HepG2 (cell line): Measurements from ENCODE around the gene DCST2. TPM values are rescaled to one million over a fixed set of nuclear protein-coding genes. Genes with fewer than 3 reads are reported as not detected.
A peak's percentile ranks its signal among the peaks of the same experiment; 100 is the strongest.

Experiments used
- AGO2 ChIP-seq: fragments of 200-400 bp; formaldehyde crosslinking; optimal IDR thresholded peaks from 2 replicates; pipeline ENCODE3; 2017; ENCODE audit warnings: mild to moderate bottlenecking, low read depth, low read length, moderate library complexity
- ARHGAP35 ChIP-seq: sonication (generic); formaldehyde crosslinking; IDR thresholded peaks from 2 replicates; pipeline ENCODE4 v1.9.0; 2022; ENCODE audit warnings: mild to moderate bottlenecking, inconsistent platforms, moderate library complexity, missing genetic modification reagents, borderline replicate concordance
- GATAD2A ChIP-seq: IDR thresholded peaks from 2 replicates; pipeline ENCODE4 v1.6.1; 2016
- HNF4A ChIP-seq: sonication (generic); formaldehyde crosslinking; IDR thresholded peaks from 2 replicates; pipeline ENCODE4 v1.4.0; 2020; ENCODE audit warnings: missing genetic modification reagents
- HNF4G ChIP-seq, 2 experiments: sonication (generic) in 1 of 2; formaldehyde crosslinking in 1 of 2; IDR thresholded peaks; 2 replicates each; pipeline versions ENCODE4 v1.4.0 to v1.6.1; 2011 to 2020; ENCODE audit warnings: borderline replicate concordance in 2 of 2, low read depth in 2 of 2, mild to moderate bottlenecking in 2 of 2, low read length in 1 of 2, missing genetic modification reagents in 1 of 2, moderate library complexity in 1 of 2
- HNRNPL ChIP-seq: fragments of 200-400 bp; formaldehyde crosslinking; IDR thresholded peaks from 2 replicates; pipeline ENCODE4 v1.6.1; 2017; ENCODE audit warnings: mild to moderate bottlenecking, low read depth, low read length
- HOXA3 ChIP-seq: sonication (generic); formaldehyde crosslinking; IDR thresholded peaks from 2 replicates; pipeline ENCODE4 v1.5.0; 2020; ENCODE audit warnings: missing genetic modification reagents
- MBNL3 ChIP-seq: fragments of 250-450 bp; sonication (Bioruptor Pico); conservative IDR thresholded peaks from 2 replicates; pipeline ENCODE4 v1.8.0; 2022; ENCODE audit warnings: mild to moderate bottlenecking, inconsistent platforms
- MTA1 ChIP-seq: sonication (generic); formaldehyde crosslinking; IDR thresholded peaks from 2 replicates; pipeline ENCODE4 v1.4.0; 2020; ENCODE audit warnings: missing genetic modification reagents, mild to moderate bottlenecking, borderline replicate concordance
- MZF1 ChIP-seq: sonication (generic); formaldehyde crosslinking; IDR thresholded peaks from 2 replicates; pipeline ENCODE4 v1.8.1; 2023; ENCODE audit warnings: mild to moderate bottlenecking, missing genetic modification reagents, borderline replicate concordance
- NCOR1 ChIP-seq: fragments of 200-600 bp; sonication (generic); IDR thresholded peaks from 2 replicates; pipeline ENCODE4 v1.7.0; 2017; ENCODE audit warnings: antibody characterized with exemption, low read length, borderline replicate concordance
- NFKB2 ChIP-seq: sonication (generic); formaldehyde crosslinking; IDR thresholded peaks from 2 replicates; pipeline ENCODE4 v1.4.0; 2020; ENCODE audit warnings: missing genetic modification reagents, borderline replicate concordance
- NR2F2 ChIP-seq: IDR thresholded peaks from 2 replicates; pipeline ENCODE4 v1.6.1; 2012; ENCODE audit warnings: low read depth, inconsistent platforms, borderline replicate concordance
- NR2F6 ChIP-seq, 2 experiments: IDR thresholded peaks; 2 replicates each; pipeline ENCODE4 v1.6.1; 2016; ENCODE audit warnings: antibody characterized with exemption in 1 of 2, mild to moderate bottlenecking in 1 of 2
- RBFOX2 ChIP-seq: fragments of 200-400 bp; formaldehyde crosslinking; IDR thresholded peaks from 2 replicates; pipeline ENCODE4 v1.6.1; 2017; ENCODE audit warnings: low read depth, mild to moderate bottlenecking, low read length
- RBM22 ChIP-seq: fragments of 200-400 bp; formaldehyde crosslinking; optimal IDR thresholded peaks from 2 replicates; pipeline ENCODE3; 2017; ENCODE audit warnings: mild to moderate bottlenecking, low read length, moderate library complexity
- SAP130 ChIP-seq: IDR thresholded peaks from 2 replicates; pipeline ENCODE4 v1.6.1; 2016; ENCODE audit warnings: low read depth
- ZFP41 ChIP-seq: sonication (generic); formaldehyde crosslinking; IDR thresholded peaks from 2 replicates; pipeline ENCODE4 v1.4.0; 2020; ENCODE audit warnings: mild to moderate bottlenecking, missing genetic modification reagents, borderline replicate concordance
- ZNF256 ChIP-seq: sonication (generic); formaldehyde crosslinking; conservative IDR thresholded peaks from 2 replicates; pipeline ENCODE4 v1.4.0; 2020; ENCODE audit warnings: missing genetic modification reagents
- ZNF264 ChIP-seq: sonication (generic); formaldehyde crosslinking; IDR thresholded peaks from 2 replicates; pipeline ENCODE4 v1.4.0; 2020; ENCODE audit warnings: missing genetic modification reagents
- ZNF543 ChIP-seq: sonication (generic); formaldehyde crosslinking; IDR thresholded peaks from 2 replicates; pipeline ENCODE4 v1.4.0; 2020; ENCODE audit warnings: mild to moderate bottlenecking, missing genetic modification reagents
- polyA plus RNA-seq, 8 experiments: library from polyadenylated mRNA; depleted of rRNA in 3 of 8; stranded (reverse) in 7 of 8; unstranded in 1 of 8; fragments of >200 nt; fragmentation: Illumina TruSeq in 4 of 8; extraction: Trizol in 4 of 8; gene quantifications; 2 replicates each; pipeline versions ENCODE4 v1.2.1 to v1.2.3, GENCODE V29; 2011 to 2016; ENCODE audit warnings: low read depth in 4 of 8, missing spikeins in 1 of 8, mixed read lengths in 1 of 8; ENCODE audit not compliant: insufficient read depth in 1 of 8
- total RNA-seq, 5 experiments: library from RNA; depleted of rRNA; stranded (reverse); fragments of >200 nt; fragmentation: Illumina TruSeq; extraction: Trizol; gene quantifications; 2 replicates each; pipeline ENCODE4 v1.2.3, GENCODE V29; 2016; ENCODE audit warnings: low read depth in 1 of 5
- TF ChIP-seq, protein P1 (sequence below): sonication (generic); formaldehyde crosslinking; IDR thresholded peaks from 2 replicates; pipeline ENCODE4 v1.4.0; 2020; ENCODE audit warnings: mild to moderate bottlenecking, low read depth, missing genetic modification reagents
- TF ChIP-seq, protein P2 (sequence below): sonication (generic); formaldehyde crosslinking; IDR thresholded peaks from 2 replicates; pipeline ENCODE4 v1.4.0; 2020; ENCODE audit warnings: low read depth, missing genetic modification reagents
- TF ChIP-seq, protein P3 (sequence below): sonication (generic); formaldehyde crosslinking; IDR thresholded peaks from 2 replicates; pipeline ENCODE4 v1.5.0; 2020; ENCODE audit warnings: mild to moderate bottlenecking, missing genetic modification reagents

Gene DCST2
- total and polyA plus RNA-seq, 2 of the 13 experiments (the other 11 are each of a cell fraction or from before 2014, with no cell fraction given): 0.74 TPM; not detected in 1

DNA sequence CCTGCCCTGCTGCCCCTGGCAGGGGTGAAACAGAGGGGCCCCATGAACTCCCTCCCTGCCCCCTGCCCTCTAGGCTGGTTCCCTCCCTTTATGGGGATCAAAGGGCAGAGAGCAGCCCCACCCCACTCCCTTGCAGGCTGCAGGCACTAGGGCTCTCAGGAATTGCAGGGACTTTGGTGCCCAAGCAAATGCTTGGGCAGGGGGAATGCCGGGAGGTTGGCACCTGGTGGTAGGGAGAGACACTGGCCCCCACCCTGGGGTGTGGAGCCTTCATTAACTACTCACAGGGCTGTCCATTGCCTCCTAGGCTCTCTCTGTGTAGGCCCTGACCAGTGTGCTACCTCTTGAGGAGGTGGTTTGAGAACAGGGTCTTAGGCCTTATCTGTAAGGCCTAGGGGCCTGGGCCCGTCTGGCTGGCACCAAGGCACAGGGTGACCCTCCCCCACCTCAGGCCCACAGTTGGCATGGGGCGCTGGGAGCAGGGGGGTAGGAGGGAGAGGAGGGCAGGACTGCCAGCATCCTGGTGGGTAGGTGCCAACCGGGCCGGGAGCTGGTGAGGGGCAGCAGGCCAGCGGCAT, 26.2 kb downstream of the DCST2 start (continued):
- peak; percentile 34; the same call in 1 of the 2 replicates for TF ChIP-seq NCOR1
- peak; percentile 44 for TF ChIP-seq AGO2
- TF ChIP-seq MTA1 (CRISPR knock-in tag): peak; percentile 15; the same call in 1 of the 2 replicates
- TF ChIP-seq HNRNPL: peak; percentile 98
- 0 out of 2 replicates have a peak, but pooled peaks have one; percentile 18 for TF ChIP-seq HOXA3 (CRISPR knock-in tag)
- no peak for TF ChIP-seq ARHGAP35
- TF ChIP-seq MZF1 (CRISPR knock-in tag): no peak
- TF ChIP-seq RBM22: peak; percentile 46
- TF ChIP-seq NR2F2: peak; percentile 44; the same call in 1 of the 2 replicates
- no peak for TF ChIP-seq ZFP41 (CRISPR knock-in tag)
- TF ChIP-seq, protein P1, sequence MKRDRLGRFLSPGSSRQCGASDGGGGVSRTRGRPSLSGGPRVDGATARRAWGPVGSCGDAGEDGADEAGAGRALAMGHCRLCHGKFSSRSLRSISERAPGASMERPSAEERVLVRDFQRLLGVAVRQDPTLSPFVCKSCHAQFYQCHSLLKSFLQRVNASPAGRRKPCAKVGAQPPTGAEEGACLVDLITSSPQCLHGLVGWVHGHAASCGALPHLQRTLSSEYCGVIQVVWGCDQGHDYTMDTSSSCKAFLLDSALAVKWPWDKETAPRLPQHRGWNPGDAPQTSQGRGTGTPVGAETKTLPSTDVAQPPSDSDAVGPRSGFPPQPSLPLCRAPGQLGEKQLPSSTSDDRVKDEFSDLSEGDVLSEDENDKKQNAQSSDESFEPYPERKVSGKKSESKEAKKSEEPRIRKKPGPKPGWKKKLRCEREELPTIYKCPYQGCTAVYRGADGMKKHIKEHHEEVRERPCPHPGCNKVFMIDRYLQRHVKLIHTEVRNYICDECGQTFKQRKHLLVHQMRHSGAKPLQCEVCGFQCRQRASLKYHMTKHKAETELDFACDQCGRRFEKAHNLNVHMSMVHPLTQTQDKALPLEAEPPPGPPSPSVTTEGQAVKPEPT: peak; percentile 43; the same call in 1 of the 2 replicates
- TF ChIP-seq ZNF256 (CRISPR knock-in tag): no peak
- TF ChIP-seq NFKB2 (CRISPR knock-in tag): no peak
- TF ChIP-seq HNF4G (IDR thresholded peaks at IDR 0.05; ENCODE audit: borderline replicate concordance, low read depth, low read length): peak; percentile 85
- TF ChIP-seq HNF4G (CRISPR knock-in tag; IDR thresholded peaks at IDR 0.05; ENCODE audit: borderline replicate concordance, low read depth): 0 out of 2 replicates have a peak, but pooled peaks have one; percentile 27
- TF ChIP-seq ZNF264 (CRISPR knock-in tag): no peak
- TF ChIP-seq, protein P2, sequence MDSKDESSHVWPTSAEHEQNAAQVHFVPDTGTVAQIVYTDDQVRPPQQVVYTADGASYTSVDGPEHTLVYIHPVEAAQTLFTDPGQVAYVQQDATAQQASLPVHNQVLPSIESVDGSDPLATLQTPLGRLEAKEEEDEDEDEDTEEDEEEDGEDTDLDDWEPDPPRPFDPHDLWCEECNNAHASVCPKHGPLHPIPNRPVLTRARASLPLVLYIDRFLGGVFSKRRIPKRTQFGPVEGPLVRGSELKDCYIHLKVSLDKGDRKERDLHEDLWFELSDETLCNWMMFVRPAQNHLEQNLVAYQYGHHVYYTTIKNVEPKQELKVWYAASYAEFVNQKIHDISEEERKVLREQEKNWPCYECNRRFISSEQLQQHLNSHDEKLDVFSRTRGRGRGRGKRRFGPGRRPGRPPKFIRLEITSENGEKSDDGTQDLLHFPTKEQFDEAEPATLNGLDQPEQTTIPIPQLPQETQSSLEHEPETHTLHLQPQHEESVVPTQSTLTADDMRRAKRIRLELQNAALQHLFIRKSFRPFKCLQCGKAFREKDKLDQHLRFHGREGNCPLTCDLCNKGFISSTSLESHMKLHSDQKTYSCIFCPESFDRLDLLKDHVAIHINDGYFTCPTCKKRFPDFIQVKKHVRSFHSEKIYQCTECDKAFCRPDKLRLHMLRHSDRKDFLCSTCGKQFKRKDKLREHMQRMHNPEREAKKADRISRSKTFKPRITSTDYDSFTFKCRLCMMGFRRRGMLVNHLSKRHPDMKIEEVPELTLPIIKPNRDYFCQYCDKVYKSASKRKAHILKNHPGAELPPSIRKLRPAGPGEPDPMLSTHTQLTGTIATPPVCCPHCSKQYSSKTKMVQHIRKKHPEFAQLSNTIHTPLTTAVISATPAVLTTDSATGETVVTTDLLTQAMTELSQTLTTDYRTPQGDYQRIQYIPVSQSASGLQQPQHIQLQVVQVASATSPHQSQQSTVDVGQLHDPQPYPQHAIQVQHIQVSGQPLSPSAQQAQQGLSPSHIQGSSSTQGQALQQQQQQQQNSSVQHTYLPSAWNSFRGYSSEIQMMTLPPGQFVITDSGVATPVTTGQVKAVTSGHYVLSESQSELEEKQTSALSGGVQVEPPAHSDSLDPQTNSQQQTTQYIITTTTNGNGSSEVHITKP: no peak
- peak; percentile 44; the same call in 1 of the 2 replicates for TF ChIP-seq RBFOX2
- TF ChIP-seq MBNL3 (CRISPR knock-in tag): no peak
- TF ChIP-seq NR2F6 (IDR thresholded peaks at IDR 0.05): peak; percentile 71; the same call in 1 of the 2 replicates
- peak; percentile 62 for TF ChIP-seq NR2F6 (CRISPR knock-in tag; IDR thresholded peaks at IDR 0.05)
- TF ChIP-seq, protein P3, sequence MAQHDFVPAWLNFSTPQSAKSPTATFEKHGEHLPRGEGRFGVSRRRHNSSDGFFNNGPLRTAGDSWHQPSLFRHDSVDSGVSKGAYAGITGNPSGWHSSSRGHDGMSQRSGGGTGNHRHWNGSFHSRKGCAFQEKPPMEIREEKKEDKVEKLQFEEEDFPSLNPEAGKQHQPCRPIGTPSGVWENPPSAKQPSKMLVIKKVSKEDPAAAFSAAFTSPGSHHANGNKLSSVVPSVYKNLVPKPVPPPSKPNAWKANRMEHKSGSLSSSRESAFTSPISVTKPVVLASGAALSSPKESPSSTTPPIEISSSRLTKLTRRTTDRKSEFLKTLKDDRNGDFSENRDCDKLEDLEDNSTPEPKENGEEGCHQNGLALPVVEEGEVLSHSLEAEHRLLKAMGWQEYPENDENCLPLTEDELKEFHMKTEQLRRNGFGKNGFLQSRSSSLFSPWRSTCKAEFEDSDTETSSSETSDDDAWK (CRISPR knock-in tag): no peak
- peak; percentile 33; the same call in 1 of the 2 replicates for TF ChIP-seq SAP130 (CRISPR knock-in tag)
- TF ChIP-seq HNF4A (CRISPR knock-in tag): peak; percentile 86
- TF ChIP-seq ZNF543: no peak
- TF ChIP-seq GATAD2A (CRISPR knock-in tag): 0 out of 2 replicates have a peak, but pooled peaks have one; percentile 31
